ENCODE data around the gene USPL1. TPM values are rescaled to one million over a fixed set of nuclear protein-coding genes. Genes with fewer than 3 reads are reported as not detected.
A peak's percentile ranks its signal among the peaks of the same experiment; 100 is the strongest.

The USPL1 gene
- total and polyA plus RNA-seq, 2 of the 13 experiments (the other 11 are each of a cell fraction or from before 2014, with no cell fraction given) = 13.7 to 15.9 TPM

DNA sequence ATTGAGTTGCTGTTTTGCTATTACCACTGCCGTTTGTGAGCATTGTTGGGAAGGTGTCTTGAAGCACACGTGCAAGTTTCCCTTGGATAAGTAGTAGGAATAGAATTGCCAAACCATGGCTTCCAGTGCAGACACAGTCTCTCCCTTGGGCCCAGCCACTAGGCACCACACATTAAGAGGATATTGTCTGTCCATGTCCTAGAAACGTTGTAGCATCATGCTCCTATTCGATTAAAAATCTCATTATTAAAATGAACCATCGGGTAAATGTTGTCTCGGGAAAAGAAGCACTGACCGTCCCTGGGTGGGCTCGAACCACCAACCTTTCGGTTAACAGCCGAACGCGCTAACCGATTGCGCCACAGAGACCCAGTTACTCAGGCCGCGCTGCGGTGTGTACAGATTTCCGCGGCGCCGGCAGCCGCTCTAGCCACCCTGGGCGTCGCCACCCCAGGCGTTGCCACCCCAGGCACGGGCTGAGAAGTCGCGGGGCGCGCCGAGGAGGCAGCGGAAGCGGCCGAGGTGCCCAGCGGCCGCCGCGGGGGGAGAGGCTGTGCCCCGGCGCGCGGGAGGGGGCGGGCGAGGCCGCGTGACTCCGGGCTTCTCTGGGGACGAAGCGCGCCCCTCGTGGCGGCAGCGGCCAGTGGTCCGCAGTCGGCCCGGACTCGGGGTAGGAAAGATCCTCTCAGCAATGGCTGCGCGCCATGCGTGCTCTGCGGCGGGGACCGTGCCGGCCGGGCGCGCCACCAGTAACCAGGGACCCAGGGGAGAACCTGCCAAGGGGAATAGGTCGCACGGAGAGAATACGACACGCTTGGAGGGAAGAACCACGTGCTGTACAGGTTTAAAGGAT, 56.2 kb downstream of the USPL1 start (continued):
- TF ChIP-seq, protein P1, sequence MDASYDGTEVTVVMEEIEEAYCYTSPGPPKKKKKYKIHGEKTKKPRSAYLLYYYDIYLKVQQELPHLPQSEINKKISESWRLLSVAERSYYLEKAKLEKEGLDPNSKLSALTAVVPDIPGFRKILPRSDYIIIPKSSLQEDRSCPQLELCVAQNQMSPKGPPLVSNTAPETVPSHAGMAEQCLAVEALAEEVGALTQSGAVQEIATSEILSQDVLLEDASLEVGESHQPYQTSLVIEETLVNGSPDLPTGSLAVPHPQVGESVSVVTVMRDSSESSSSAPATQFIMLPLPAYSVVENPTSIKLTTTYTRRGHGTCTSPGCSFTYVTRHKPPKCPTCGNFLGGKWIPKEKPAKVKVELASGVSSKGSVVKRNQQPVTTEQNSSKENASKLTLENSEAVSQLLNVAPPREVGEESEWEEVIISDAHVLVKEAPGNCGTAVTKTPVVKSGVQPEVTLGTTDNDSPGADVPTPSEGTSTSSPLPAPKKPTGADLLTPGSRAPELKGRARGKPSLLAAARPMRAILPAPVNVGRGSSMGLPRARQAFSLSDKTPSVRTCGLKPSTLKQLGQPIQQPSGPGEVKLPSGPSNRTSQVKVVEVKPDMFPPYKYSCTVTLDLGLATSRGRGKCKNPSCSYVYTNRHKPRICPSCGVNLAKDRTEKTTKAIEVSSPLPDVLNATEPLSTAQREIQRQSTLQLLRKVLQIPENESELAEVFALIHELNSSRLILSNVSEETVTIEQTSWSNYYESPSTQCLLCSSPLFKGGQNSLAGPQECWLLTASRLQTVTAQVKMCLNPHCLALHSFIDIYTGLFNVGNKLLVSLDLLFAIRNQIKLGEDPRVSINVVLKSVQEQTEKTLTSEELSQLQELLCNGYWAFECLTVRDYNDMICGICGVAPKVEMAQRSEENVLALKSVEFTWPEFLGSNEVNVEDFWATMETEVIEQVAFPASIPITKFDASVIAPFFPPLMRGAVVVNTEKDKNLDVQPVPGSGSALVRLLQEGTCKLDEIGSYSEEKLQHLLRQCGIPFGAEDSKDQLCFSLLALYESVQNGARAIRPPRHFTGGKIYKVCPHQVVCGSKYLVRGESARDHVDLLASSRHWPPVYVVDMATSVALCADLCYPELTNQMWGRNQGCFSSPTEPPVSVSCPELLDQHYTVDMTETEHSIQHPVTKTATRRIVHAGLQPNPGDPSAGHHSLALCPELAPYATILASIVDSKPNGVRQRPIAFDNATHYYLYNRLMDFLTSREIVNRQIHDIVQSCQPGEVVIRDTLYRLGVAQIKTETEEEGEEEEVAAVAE (CRISPR knock-in tag; IDR thresholded peaks at IDR 0.05; ENCODE audit: borderline replicate concordance) = no peak
- no peak for TF ChIP-seq KLF15 (CRISPR knock-in tag; IDR thresholded peaks at IDR 0.05; ENCODE audit: borderline replicate concordance)
- peak; percentile 60; the same call in 1 of the 2 replicates for TF ChIP-seq MEIS1 (CRISPR knock-in tag; IDR thresholded peaks at IDR 0.05; ENCODE audit: borderline replicate concordance)
- no peak for TF ChIP-seq DR1 (CRISPR knock-in tag; IDR thresholded peaks at IDR 0.05)
- peak; percentile 54; the same call in 1 of the 2 replicates for TF ChIP-seq ZNF446 (CRISPR knock-in tag; IDR thresholded peaks at IDR 0.05)
- TF ChIP-seq SPEN (CRISPR knock-in tag; IDR thresholded peaks at IDR 0.05; ENCODE audit: low read depth) = peak; percentile 44
- TF ChIP-seq MTA1 (CRISPR knock-in tag; IDR thresholded peaks at IDR 0.05; ENCODE audit: borderline replicate concordance) = peak; percentile 89; the same call in 1 of the 2 replicates
- peak; percentile 71; the same call in 1 of the 2 replicates for TF ChIP-seq ZNF34 (CRISPR knock-in tag; IDR thresholded peaks at IDR 0.05; ENCODE audit: borderline replicate concordance)
- peak; percentile 21; the same call in 1 of the 2 replicates for TF ChIP-seq KDM5A (IDR thresholded peaks at IDR 0.05; ENCODE audit: borderline replicate concordance, low read length)
- TF ChIP-seq, protein P2, sequence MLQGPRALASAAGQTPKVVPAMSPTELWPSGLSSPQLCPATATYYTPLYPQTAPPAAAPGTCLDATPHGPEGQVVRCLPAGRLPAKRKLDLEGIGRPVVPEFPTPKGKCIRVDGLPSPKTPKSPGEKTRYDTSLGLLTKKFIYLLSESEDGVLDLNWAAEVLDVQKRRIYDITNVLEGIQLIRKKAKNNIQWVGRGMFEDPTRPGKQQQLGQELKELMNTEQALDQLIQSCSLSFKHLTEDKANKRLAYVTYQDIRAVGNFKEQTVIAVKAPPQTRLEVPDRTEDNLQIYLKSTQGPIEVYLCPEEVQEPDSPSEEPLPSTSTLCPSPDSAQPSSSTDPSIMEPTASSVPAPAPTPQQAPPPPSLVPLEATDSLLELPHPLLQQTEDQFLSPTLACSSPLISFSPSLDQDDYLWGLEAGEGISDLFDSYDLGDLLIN (CRISPR knock-in tag; IDR thresholded peaks at IDR 0.05; ENCODE audit: borderline replicate concordance) = peak; percentile 38; the same call in 1 of the 2 replicates
- peak; percentile 92 for TF ChIP-seq CEBPB (IDR thresholded peaks at IDR 0.05; ENCODE audit: borderline replicate concordance, low read depth, low read length)
- TF ChIP-seq ZMYM3 (CRISPR knock-in tag; IDR thresholded peaks at IDR 0.05) = peak; percentile 72
- TF ChIP-seq, protein P3, sequence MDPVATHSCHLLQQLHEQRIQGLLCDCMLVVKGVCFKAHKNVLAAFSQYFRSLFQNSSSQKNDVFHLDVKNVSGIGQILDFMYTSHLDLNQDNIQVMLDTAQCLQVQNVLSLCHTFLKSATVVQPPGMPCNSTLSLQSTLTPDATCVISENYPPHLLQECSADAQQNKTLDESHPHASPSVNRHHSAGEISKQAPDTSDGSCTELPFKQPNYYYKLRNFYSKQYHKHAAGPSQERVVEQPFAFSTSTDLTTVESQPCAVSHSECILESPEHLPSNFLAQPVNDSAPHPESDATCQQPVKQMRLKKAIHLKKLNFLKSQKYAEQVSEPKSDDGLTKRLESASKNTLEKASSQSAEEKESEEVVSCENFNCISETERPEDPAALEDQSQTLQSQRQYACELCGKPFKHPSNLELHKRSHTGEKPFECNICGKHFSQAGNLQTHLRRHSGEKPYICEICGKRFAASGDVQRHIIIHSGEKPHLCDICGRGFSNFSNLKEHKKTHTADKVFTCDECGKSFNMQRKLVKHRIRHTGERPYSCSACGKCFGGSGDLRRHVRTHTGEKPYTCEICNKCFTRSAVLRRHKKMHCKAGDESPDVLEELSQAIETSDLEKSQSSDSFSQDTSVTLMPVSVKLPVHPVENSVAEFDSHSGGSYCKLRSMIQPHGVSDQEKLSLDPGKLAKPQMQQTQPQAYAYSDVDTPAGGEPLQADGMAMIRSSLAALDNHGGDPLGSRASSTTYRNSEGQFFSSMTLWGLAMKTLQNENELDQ (CRISPR knock-in tag; IDR thresholded peaks at IDR 0.05; ENCODE audit: borderline replicate concordance) = no peak
- TF ChIP-seq, protein P4, sequence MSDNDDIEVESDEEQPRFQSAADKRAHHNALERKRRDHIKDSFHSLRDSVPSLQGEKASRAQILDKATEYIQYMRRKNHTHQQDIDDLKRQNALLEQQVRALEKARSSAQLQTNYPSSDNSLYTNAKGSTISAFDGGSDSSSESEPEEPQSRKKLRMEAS (IDR thresholded peaks at IDR 0.05) = peak; percentile 91
- no peak for TF ChIP-seq HOXA7 (CRISPR knock-in tag; IDR thresholded peaks at IDR 0.05)
- TF ChIP-seq KLF13 (CRISPR knock-in tag; IDR thresholded peaks at IDR 0.05) = no peak
- no peak for TF ChIP-seq ZNF180 (CRISPR knock-in tag; IDR thresholded peaks at IDR 0.05; ENCODE audit: borderline replicate concordance, low read depth)
